Activated naive CD8-positive, alpha-beta T cell treated with anti-CD3 and anti-CD28 coated beads, Interleukin-2, amount 10 ng/mL, durations not matched to agents 7 days and 5 days (primary cell): Measurements from ENCODE around the gene FANCF. TPM values are rescaled to one million over a fixed set of nuclear protein-coding genes. Genes with fewer than 3 reads are reported as not detected.
A peak's percentile ranks its signal among the peaks of the same experiment; 100 is the strongest.

Experiments
- ATAC-seq: fragments of 150-1000 bp; cut with Tn5 transposase; one replicate; pipeline ENCODE4 v1.10.0; 2021; ENCODE audit warnings: low read depth, moderate library complexity
- POLR2A ChIA-PET: fragments of 350-600 bp; sonication (Branson Sonifier 250); formaldehyde crosslinking; loops from one replicate; lab custom pipeline; 2021; ENCODE audit warnings: antibody characterized with exemption; lab: Charles Lee
- DNase-seq: peaks from one replicate; pipeline ENCODE4 v3.0.0; 2021
- H3K27ac Mint-ChIP-seq: one replicate; pipeline ENCODE4 v1.8.0; 2022; ENCODE audit warnings: mild to moderate bottlenecking, mixed read lengths
- H3K27me3 Mint-ChIP-seq: one replicate; pipeline ENCODE4 v1.8.0; 2022; ENCODE audit warnings: mild to moderate bottlenecking, moderate library complexity, mixed read lengths
- H3K36me3 Mint-ChIP-seq: one replicate; pipeline ENCODE4 v1.8.0; 2021; ENCODE audit warnings: mild to moderate bottlenecking, mixed read lengths
- H3K4me1 Mint-ChIP-seq: one replicate; pipeline ENCODE4 v1.8.0; 2021; ENCODE audit warnings: mixed read lengths
- H3K4me3 Mint-ChIP-seq: one replicate; pipeline ENCODE4 v1.8.0; 2022; ENCODE audit warnings: mild to moderate bottlenecking, moderate library complexity, mixed read lengths
- H3K9me3 Mint-ChIP-seq: one replicate; pipeline ENCODE4 v1.8.0; 2021; ENCODE audit warnings: mixed read lengths
- total RNA-seq, 2 experiments: library from RNA; stranded (reverse); gene quantifications; one replicate each; pipeline ENCODE4 v1.2.3, GENCODE V29; 2021

Gene FANCF
- total RNA-seq, 2 experiments from 2014 or later = 18.4 to 18.7 TPM

- H3K27me3 Mint-ChIP-seq = no peaks in the 10 kb centered on the region
- H3K4me1 Mint-ChIP-seq = peaks cover 1% of the 10 kb centered on the region
- no peak overlapping the region for H3K4me3 Mint-ChIP-seq
- H3K36me3 Mint-ChIP-seq = no peaks in the 10 kb centered on the region
- no peak for DNase-seq
- POLR2A ChIA-PET = no interaction called here
- ATAC-seq = no peak
- no peaks in the 10 kb centered on the region for H3K9me3 Mint-ChIP-seq
- H3K27ac Mint-ChIP-seq = no peak overlapping the region
Observed at GRCh38 chr11:22641559-22641958, 15.9 kb upstream of the FANCF start.

GRCh38 chr11:22640862-22641261, 15.2 kb upstream of the FANCF start:
- no peak for ATAC-seq
- no peak overlapping the region for H3K27ac Mint-ChIP-seq
- no peaks in the 10 kb centered on the region for H3K27me3 Mint-ChIP-seq
- POLR2A ChIA-PET = no interaction called here
- no peak overlapping the region for H3K4me3 Mint-ChIP-seq
- peaks cover 1% of the 10 kb centered on the region for H3K36me3 Mint-ChIP-seq
- no peak for DNase-seq
- H3K4me1 Mint-ChIP-seq = peaks cover 1% of the 10 kb centered on the region
- H3K9me3 Mint-ChIP-seq = no peaks in the 10 kb centered on the region

GRCh38 chr11:22635689-22636088, 10.1 kb upstream of the FANCF start:
- peaks cover 2% of the 10 kb centered on the region for H3K4me1 Mint-ChIP-seq
- no peaks in the 10 kb centered on the region for H3K27me3 Mint-ChIP-seq
- ATAC-seq = peak; percentile 65
- H3K27ac Mint-ChIP-seq = no peak overlapping the region
- no peaks in the 10 kb centered on the region for H3K9me3 Mint-ChIP-seq
- DNase-seq = no peak
- H3K36me3 Mint-ChIP-seq = peaks cover 3% of the 10 kb centered on the region
- POLR2A ChIA-PET = interaction anchor here (0.8 to 1.1 kb wide), 3 partner anchors 9 to 22 kb away, joined by 3 to 6 read pairs (median 4); partner anchors contain the start of gene FANCF
- H3K4me3 Mint-ChIP-seq = no peak overlapping the region

GRCh38 chr11:22634897-22635629, 9.4 kb upstream of the FANCF start:
- Mint-ChIP-seq H3K27me3 (no peaks in the 10 kb centered on the region), H3K9me3 (no peaks in the 10 kb centered on the region), H3K27ac (no peak overlapping the region), H3K36me3 (peaks cover 3% of the 10 kb centered on the region), H3K4me1 (peaks cover 2% of the 10 kb centered on the region), H3K4me3 (no peak overlapping the region)
- ATAC-seq (peak; percentile 50), DNase-seq (no peak)
- POLR2A ChIA-PET = interaction anchor here (0.7 to 1.1 kb wide), 4 partner anchors 8 to 22 kb away, joined by 3 to 6 read pairs (median 4); partner anchors contain the start of gene FANCF

GRCh38 chr11:22633354-22633902, 7.8 kb upstream of the FANCF start:
- Mint-ChIP-seq H3K36me3 (peaks cover 3% of the 10 kb centered on the region), H3K9me3 (no peaks in the 10 kb centered on the region), H3K4me3 (no peak overlapping the region), H3K4me1 (peaks cover 2% of the 10 kb centered on the region), H3K27ac (no peak overlapping the region), H3K27me3 (no peaks in the 10 kb centered on the region)
- POLR2A ChIA-PET = no interaction called here
- ATAC-seq = no peak
- no peak for DNase-seq

- no peaks in the 10 kb centered on the region for H3K27me3 Mint-ChIP-seq
- no peak overlapping the region for H3K4me3 Mint-ChIP-seq
- H3K27ac Mint-ChIP-seq = no peak overlapping the region
- no peak for DNase-seq
- POLR2A ChIA-PET = no interaction called here
- peaks cover 8% of the 10 kb centered on the region for H3K36me3 Mint-ChIP-seq
- peaks cover 20% of the 10 kb centered on the region for H3K4me1 Mint-ChIP-seq
- no peaks in the 10 kb centered on the region for H3K9me3 Mint-ChIP-seq
- ATAC-seq = no peak
Observed at GRCh38 chr11:22627421-22627820, 1.8 kb upstream of the FANCF start.

GRCh38 chr11:22626573-22627239, 1.1 kb upstream of the FANCF start:
- DNase-seq (no peak), ATAC-seq (no peak)
- POLR2A ChIA-PET = interaction anchor here (0.6 to 0.9 kb wide), 3 partner anchors 8 to 12 kb away, joined by 3 to 6 read pairs (median 4); no protein-coding TSS in a partner anchor
- H3K27me3 Mint-ChIP-seq = no peaks in the 10 kb centered on the region
- no peak overlapping the region for H3K27ac Mint-ChIP-seq
- H3K9me3 Mint-ChIP-seq = no peaks in the 10 kb centered on the region
- peak overlapping the region; percentile 94 for H3K4me3 Mint-ChIP-seq
- H3K36me3 Mint-ChIP-seq = peaks cover 13% of the 10 kb centered on the region
- H3K4me1 Mint-ChIP-seq = peaks cover 22% of the 10 kb centered on the region

- Mint-ChIP-seq H3K27ac (peak overlapping the region; percentile 97), H3K9me3 (peaks cover under 1% of the 10 kb centered on the region), H3K27me3 (no peaks in the 10 kb centered on the region), H3K36me3 (peaks cover 23% of the 10 kb centered on the region), H3K4me3 (peak overlapping the region; percentile 94), H3K4me1 (peaks cover 22% of the 10 kb centered on the region)
- DNase-seq = no peak
- ATAC-seq = peak; percentile 44
- POLR2A ChIA-PET = interaction anchor here (1.2 to 1.4 kb wide), 4 partner anchors 10 to 204 kb away, joined by 3 to 8 read pairs (median 3); no protein-coding TSS in a partner anchor
Observed at GRCh38 chr11:22624742-22625447, 728 bp downstream of the FANCF start.

- Mint-ChIP-seq H3K9me3 (peaks cover 5% of the 10 kb centered on the region), H3K4me1 (peaks cover 3% of the 10 kb centered on the region), H3K27me3 (no peaks in the 10 kb centered on the region), H3K4me3 (no peak overlapping the region), H3K36me3 (peaks cover 25% of the 10 kb centered on the region), H3K27ac (no peak overlapping the region)
- no peak for DNase-seq
- ATAC-seq = no peak
- POLR2A ChIA-PET = no interaction called here
Observed at GRCh38 chr11:22617868-22618267, 7.8 kb downstream of the FANCF start.

GRCh38 chr11:22603933-22604332, 21.7 kb downstream of the FANCF start:
- Mint-ChIP-seq H3K4me1 (no peaks in the 10 kb centered on the region), H3K4me3 (no peak overlapping the region), H3K27ac (no peak overlapping the region), H3K27me3 (peaks cover 4% of the 10 kb centered on the region), H3K36me3 (no peaks in the 10 kb centered on the region), H3K9me3 (no peaks in the 10 kb centered on the region)
- DNase-seq = no peak
- POLR2A ChIA-PET = no interaction called here
- no peak for ATAC-seq

- H3K27ac Mint-ChIP-seq = no peak overlapping the region
- POLR2A ChIA-PET = no interaction called here
Observed at GRCh38 chr11:22602504-22602903, 23.1 kb downstream of the FANCF start.

GRCh38 chr11:22599458-22599857, 26.2 kb downstream of the FANCF start:
- POLR2A ChIA-PET = no interaction called here
- no peak for ATAC-seq
- Mint-ChIP-seq H3K4me1 (no peaks in the 10 kb centered on the region), H3K27ac (no peak overlapping the region), H3K36me3 (no peaks in the 10 kb centered on the region), H3K9me3 (no peaks in the 10 kb centered on the region), H3K27me3 (peaks cover 4% of the 10 kb centered on the region), H3K4me3 (no peak overlapping the region)
- no peak for DNase-seq

More at GRCh38 chr11:22602504-22602903, 23.1 kb downstream of the FANCF start:
- H3K4me3 Mint-ChIP-seq = no peak overlapping the region
- no peak for DNase-seq
- H3K9me3 Mint-ChIP-seq = no peaks in the 10 kb centered on the region
- peaks cover 4% of the 10 kb centered on the region for H3K27me3 Mint-ChIP-seq
- no peak for ATAC-seq
- no peaks in the 10 kb centered on the region for H3K36me3 Mint-ChIP-seq
- H3K4me1 Mint-ChIP-seq = no peaks in the 10 kb centered on the region

- Mint-ChIP-seq H3K4me1 (no peaks in the 10 kb centered on the region), H3K27ac (no peak overlapping the region), H3K4me3 (no peak overlapping the region), H3K27me3 (peaks cover 3% of the 10 kb centered on the region), H3K9me3 (peaks cover 1% of the 10 kb centered on the region), H3K36me3 (no peaks in the 10 kb centered on the region)
- DNase-seq = no peak
- ATAC-seq = no peak
- POLR2A ChIA-PET = no interaction called here
Observed at GRCh38 chr11:22597062-22597461, 28.6 kb downstream of the FANCF start.
